ENCODE data around the gene TRMT61A. TPM values are rescaled to one million over a fixed set of nuclear protein-coding genes. Genes with fewer than 3 reads are reported as not detected.
A peak's percentile ranks its signal among the peaks of the same experiment; 100 is the strongest.

TRMT61A gene
- total and polyA plus RNA-seq, 2 of the 4 experiments (the other 2 are of a cell fraction), result 5.7 to 16.2 TPM

GRCh38 chr14:103558071-103558882 is 29.3 kb downstream of the TRMT61A start (continued):
- TF ChIP-seq, protein P1, sequence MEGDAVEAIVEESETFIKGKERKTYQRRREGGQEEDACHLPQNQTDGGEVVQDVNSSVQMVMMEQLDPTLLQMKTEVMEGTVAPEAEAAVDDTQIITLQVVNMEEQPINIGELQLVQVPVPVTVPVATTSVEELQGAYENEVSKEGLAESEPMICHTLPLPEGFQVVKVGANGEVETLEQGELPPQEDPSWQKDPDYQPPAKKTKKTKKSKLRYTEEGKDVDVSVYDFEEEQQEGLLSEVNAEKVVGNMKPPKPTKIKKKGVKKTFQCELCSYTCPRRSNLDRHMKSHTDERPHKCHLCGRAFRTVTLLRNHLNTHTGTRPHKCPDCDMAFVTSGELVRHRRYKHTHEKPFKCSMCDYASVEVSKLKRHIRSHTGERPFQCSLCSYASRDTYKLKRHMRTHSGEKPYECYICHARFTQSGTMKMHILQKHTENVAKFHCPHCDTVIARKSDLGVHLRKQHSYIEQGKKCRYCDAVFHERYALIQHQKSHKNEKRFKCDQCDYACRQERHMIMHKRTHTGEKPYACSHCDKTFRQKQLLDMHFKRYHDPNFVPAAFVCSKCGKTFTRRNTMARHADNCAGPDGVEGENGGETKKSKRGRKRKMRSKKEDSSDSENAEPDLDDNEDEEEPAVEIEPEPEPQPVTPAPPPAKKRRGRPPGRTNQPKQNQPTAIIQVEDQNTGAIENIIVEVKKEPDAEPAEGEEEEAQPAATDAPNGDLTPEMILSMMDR (conservative IDR thresholded peaks at IDR 0.05; ENCODE audit: low read depth, low read length), result no peak
- no peak for TF ChIP-seq MAFK (IDR thresholded peaks at IDR 0.05; ENCODE audit: low read depth, low read length)

DNA sequence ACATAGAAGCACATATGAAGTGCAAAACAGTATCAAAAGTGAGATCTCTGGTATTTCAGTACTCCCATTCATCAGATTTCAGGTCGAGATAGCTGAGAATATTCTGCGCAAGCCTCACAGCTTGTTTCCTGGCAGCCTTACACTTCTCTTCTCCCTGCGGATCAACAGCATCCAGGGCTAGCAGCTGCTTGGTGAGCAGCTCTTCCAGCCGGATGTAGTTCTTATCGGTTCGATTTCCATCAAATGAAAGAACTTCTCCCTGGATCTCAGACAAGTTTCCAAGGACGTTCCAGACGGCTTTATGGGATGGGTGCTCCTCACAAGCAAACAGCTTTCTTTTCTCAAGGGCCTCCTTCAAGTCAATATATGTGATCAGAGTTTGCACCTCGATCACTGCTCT is 30.8 kb downstream of the TRMT61A start:
- Histone ChIP-seq H3K27ac (ENCODE audit: insufficient read depth, low read length) (no peak overlapping the region), H2BK20ac (ENCODE audit: low read depth, low read length) (no peak overlapping the region), H3K79me1 (ENCODE audit: low read depth in 1 of 2, low read length in 2 of 2) (peaks cover 22 to 67% of the 10 kb centered on the region in 2 experiments), H4K91ac (ENCODE audit: insufficient read depth, low read depth, low read length) (no peak overlapping the region), H4K8ac (ENCODE audit: low read depth in 2 of 2, low read length in 2 of 2) (no peak overlapping the region), H3K36me3 (ENCODE audit: control insufficient read depth, insufficient read depth, low read length) (peaks cover 15% of the 10 kb centered on the region), H2AFZ (replicated peaks; ENCODE audit: low read length, poor library complexity) (no peak overlapping the region), H4K5ac (ENCODE audit: low read depth, low read length) (no peak overlapping the region), H2BK15ac (ENCODE audit: low read depth, low read length) (no peak overlapping the region), H3K4ac (ENCODE audit: low read depth, low read length) (no peak overlapping the region), H3K27me3 (ENCODE audit: control insufficient read depth, insufficient read depth, low read length) (no peaks in the 10 kb centered on the region), H3K9ac (ENCODE audit: low read depth, low read length) (no peak overlapping the region), H3K4me1 (ENCODE audit: control insufficient read depth, insufficient read depth, low read length) (peaks cover 18% of the 10 kb centered on the region), H3K4me3 (ENCODE audit: insufficient read depth, low read depth, low read length) (no peak overlapping the region), H3K14ac (replicated peaks; ENCODE audit: low read depth, low read length) (no peak overlapping the region), H3K9me1 (ENCODE audit: insufficient read depth, low read length) (peaks cover 3% of the 10 kb centered on the region; the same call in 1 of the 2 replicates), H3K23ac (ENCODE audit: low read depth, low read length) (no peak overlapping the region), H2AK9ac (replicated peaks; ENCODE audit: low read depth, low read length, poor library complexity) (no peak overlapping the region), H2BK120ac (ENCODE audit: low read depth, low read length) (no peak overlapping the region), H3K4me2 (ENCODE audit: low read depth, low read length) (no peak overlapping the region), H3K9me3 (ENCODE audit: control insufficient read depth, insufficient read depth, low read length) (no peaks in the 10 kb centered on the region), H3K56ac (ENCODE audit: extremely low read depth, insufficient read depth, low read length) (no peak overlapping the region), H2BK5ac (ENCODE audit: low read depth, low read length, poor library complexity, severe bottlenecking) (no peak overlapping the region), H2AK5ac (ENCODE audit: low read depth, low read length) (no peak overlapping the region), H4K20me1 (ENCODE audit: insufficient read depth, low read length) (peaks cover 59% of the 10 kb centered on the region), H3K18ac (ENCODE audit: low read depth, low read length) (no peak overlapping the region)
- BruUV-seq (replicated peaks), result TSS peak; percentile 56
- intact Hi-C loops (cut with micrococcal nuclease) (no loop called here), dilution Hi-C loops (cut with HindIII; ENCODE audit: low sequenced_read_pairs, unreplicated experiment) (no loop called here), in situ Hi-C loops (cut with MboI; ENCODE audit: low sequenced_read_pairs) (no loop called here)
- TF ChIP-seq ELK1 (IDR thresholded peaks at IDR 0.05; ENCODE audit: borderline replicate concordance, low read depth, low read length) (no peak), MXI1 (IDR thresholded peaks at IDR 0.05; ENCODE audit: borderline replicate concordance, low read depth, low read length) (no peak)
- CTCF ChIA-PET, result no interaction called here
- ATAC-seq (ENCODE audit: low read depth) (no peak), DNase-seq (no peak)
- WGBS, 2 experiments (ENCODE audit: extremely low coverage in 2 of 2, insufficient read length in 1 of 2), result 93% methylated on average over 5 of the region's 9 CpGs; no CpG with 5 or more reads in 1 of the 2 experiments
- POLR2A ChIA-PET (ENCODE audit: unreplicated experiment), result interaction anchor here (0.6 kb wide), 1 partner anchor 252 kb away, joined by 3 read pairs; no protein-coding TSS in a partner anchor
